ENCODE results near the gene OBSL1.

OBSL1 gene

GRCh38 chr2:219571311-219572236 lies at the start of gene OBSL1:
Gene OBSL1, minus strand, starts transcription at chr2:219571539. Its CDS starts 307 bp downstream, at chr2:219571232.
- peak; percentile 90 for DNase-seq (ENCODE audit: low spot score)

DNA sequence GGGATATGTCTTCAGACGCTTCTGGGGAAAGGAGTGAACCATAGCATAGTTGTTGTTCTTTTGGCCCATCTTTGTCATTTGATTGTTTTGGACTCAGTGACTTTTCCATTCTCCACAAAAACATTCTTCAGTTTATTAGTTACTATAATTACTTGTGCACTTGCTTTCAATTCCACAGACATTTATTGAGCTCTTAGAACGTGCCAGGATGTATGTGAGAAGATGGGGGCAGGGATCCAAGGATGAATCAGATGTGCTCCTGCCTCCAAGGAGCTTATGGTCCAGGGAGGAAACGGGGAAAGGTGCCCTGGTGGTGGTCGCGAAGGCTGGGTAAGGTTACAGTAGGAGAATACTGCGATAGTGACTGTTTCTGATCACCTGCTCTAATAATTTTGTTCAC lies 49.2 kb upstream of the OBSL1 start:
- no peak for DNase-seq (ENCODE audit: low spot score)

GRCh38 chr2:219619235-219619634 lies 47.9 kb upstream of the OBSL1 start:
- DNase-seq (ENCODE audit: low spot score): peak; percentile 72

DNA sequence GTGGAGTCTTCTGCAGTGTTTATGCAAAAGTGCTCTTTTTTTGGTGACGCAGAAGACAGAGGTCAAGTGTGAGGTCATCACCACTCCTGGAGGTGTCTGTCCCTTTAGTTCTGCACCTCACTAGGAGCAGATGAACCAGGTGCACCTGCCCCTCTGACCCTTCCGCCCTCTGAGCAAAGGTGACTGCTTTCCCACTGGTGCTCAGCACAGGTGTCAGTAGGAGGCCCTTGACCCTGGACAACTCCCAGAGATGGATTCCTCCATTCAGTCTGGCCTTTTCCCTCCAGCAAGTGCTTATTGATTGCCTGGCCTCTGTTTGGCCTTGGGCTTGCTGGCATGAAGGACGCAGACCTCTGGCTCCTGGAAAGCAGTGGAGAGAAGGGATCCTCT lies 47.4 kb upstream of the OBSL1 start:
- no peak for DNase-seq (ENCODE audit: low spot score)

GRCh38 chr2:219616550-219616949 lies 45.2 kb upstream of the OBSL1 start:
- no peak for DNase-seq (ENCODE audit: low spot score)

- no peak for DNase-seq (ENCODE audit: low spot score)
Measured at GRCh38 chr2:219615894-219616293, 44.6 kb upstream of the OBSL1 start.

GRCh38 chr2:219615036-219615435 lies 43.7 kb upstream of the OBSL1 start:
- no peak for DNase-seq (ENCODE audit: low spot score)

- DNase-seq (ENCODE audit: low spot score): no peak
Measured at GRCh38 chr2:219614076-219614860, 42.9 kb upstream of the OBSL1 start.

GRCh38 chr2:219613461-219614070 lies 42.2 kb upstream of the OBSL1 start:
- DNase-seq (ENCODE audit: low spot score): no peak

- peak; percentile 23 for DNase-seq (ENCODE audit: low spot score)
Measured at GRCh38 chr2:219612577-219613286, 41.4 kb upstream of the OBSL1 start.

DNA sequence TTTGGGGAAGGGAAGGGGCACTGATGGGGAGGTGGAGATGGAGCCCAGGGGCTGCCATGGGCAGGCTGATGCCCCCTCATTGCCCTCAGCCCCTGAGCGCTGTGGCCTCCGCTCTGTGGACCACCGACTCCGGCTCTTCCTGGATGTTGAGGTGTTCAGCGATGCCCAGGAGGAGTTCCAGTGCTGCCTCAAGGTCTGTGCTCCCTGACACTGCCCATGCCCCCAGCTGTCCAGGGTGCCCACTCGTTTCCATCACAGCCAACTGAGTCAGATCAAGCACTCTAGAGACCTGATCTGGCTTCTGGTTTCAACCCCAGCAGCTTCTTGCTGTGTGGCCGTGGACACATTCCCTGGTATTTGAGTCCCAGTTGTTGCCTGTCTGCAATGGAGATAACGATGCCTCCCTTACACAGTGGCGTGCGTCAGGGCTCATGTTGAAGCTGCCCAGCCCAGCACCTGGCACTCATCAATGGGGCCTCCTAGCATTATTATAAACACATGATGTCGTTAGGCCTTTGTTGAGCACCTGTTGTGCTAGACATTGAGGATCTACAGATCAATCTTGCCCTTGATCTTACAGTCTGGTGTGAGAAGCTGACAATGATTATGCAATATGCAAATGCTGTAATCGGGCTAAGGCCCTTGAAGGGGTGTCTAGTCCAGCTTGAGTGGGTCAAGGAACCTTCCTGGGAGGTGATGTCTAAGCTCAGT lies 40.7 kb upstream of the OBSL1 start:
- DNase-seq (ENCODE audit: low spot score): no peak

DNA sequence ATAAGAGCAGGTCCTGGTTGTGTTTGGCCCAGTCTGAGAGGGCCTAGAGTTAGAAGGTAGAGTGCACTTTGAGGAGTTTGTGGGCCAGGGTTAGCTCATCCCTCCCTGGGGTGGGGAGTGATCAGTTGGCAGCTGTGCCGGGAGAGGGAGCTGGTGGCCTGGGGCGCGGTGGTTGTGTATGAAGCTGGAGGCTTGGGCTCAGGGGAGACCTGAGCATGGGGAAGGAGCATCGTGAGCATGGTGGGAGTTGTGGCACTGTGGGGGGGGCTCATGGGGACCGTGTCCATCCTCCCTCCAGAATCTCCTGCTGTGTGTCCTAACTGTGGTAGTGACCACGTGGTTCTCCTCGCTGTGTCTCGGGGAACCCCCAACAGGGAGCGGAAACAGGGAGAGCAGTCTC lies 40.0 kb upstream of the OBSL1 start:
- no peak for DNase-seq (ENCODE audit: low spot score)

DNA sequence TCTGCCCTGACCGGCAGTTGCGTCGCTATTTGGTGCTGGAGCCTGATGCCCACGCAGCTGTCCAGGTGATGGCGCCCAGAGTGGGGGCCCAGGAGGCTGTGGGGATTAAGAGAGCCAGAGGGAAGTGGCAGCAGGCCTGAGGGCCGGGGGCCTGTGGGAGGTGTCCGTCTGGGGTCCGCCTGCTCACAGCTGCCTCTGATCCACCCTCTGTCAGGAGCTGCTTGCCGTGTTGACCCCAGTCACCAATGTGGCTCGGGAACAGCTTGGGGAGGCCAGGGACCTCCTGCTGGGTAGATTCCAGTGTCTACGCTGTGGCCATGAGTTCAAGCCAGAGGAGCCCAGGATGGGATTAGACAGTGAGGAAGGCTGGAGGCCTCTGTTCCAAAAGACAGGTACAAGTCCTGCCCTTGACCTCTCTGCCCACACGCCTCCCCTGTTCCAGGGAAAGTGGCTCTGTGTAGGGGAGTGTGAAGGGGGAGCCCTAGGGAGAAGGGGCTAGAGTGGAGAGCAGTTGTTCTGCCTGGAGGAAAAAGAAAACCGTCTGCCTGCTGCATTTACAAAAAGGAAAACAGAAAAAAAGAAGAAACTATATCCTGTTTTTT lies 37.9 kb upstream of the OBSL1 start:
- no peak for DNase-seq (ENCODE audit: low spot score)

DNA sequence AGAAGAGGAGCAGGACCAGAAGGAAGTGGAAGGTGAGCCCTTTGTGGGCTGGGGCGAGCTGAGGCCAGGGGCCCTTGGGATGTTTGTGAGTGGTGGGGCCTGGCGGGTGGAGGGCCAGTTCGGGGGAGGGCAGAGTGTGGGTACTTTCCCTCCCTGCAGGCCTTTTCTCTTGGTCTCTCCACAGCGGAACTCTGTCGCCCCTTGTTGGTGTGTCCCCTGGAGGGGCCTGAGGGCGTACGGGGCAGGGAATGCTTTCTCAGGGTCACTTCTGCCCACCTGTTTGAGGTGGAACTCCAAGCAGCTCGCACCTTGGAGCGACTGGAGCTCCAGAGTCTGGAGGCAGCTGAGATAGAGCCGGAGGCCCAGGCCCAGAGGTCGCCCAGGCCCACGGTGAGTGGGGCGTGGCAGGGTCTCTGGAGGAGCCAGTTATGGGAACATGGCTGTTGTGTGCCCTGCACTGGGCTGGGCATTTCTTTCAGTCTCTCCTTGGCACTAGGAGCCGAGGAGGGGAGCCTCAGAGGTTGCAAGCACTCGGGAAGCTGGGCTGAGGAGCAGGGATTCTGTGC lies 37.1 kb upstream of the OBSL1 start:
- DNase-seq (ENCODE audit: low spot score): no peak

GRCh38 chr2:219607931-219608330 lies 36.6 kb upstream of the OBSL1 start:
- DNase-seq (ENCODE audit: low spot score): no peak

GRCh38 chr2:219605607-219605954 lies 34.2 kb upstream of the OBSL1 start:
- DNase-seq (ENCODE audit: low spot score): no peak

DNA sequence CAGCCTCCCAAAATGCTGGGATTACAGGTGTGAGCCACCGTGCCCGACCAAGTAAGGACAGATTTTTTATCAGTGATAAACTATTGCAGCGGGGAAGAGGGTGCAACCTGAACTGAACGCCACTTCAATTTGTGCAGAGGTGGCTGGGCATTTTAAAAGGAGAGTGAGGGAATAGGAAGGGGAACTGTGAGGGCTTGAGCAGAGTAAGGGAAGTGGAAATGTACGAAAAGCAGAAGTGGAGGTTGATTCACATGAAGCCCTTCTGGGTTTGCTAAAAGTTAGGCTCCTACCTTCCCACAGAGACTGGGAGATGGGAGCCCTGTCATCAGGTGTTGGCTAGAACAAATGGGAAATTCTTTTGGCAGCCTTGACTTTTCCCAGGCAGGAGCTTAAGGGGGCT lies 32.4 kb upstream of the OBSL1 start:
- no peak for DNase-seq (ENCODE audit: low spot score)

DNA sequence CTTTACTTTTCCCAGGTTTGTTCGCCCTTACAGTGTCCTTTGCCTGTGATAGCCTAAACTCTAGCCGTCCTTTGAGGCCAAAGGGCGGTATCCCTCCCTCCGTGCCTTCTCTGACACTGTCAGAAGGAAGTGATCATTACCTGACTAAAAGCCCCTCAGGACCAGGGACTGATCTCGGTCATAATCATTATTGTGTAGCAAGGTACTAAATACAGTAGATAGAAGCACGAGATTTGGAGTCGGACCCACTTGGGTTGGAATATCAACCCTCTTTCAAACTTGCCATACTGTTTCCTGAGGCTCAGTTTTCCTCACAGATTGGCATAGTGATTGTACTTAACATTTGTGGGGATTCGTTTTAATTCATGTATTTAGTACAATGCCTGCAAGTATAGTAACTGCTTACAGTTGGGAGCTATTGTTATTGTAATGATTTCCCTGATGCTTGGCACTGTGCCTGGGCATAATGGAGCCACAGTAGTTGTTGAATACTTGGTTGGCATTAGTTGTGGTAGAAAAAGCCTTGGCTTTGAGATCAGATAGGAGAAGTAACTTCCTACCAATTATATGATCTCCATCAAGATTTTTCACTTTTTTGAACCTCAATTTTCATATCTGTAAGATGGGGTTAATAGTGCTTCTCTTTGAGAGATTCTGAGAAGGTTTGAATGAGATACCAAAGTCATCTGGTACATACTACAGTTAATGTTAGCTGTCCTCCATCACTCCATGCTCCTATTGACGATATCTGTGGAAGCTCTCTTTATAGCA lies 27.2 kb upstream of the OBSL1 start:
- DNase-seq (ENCODE audit: low spot score): no peak

DNA sequence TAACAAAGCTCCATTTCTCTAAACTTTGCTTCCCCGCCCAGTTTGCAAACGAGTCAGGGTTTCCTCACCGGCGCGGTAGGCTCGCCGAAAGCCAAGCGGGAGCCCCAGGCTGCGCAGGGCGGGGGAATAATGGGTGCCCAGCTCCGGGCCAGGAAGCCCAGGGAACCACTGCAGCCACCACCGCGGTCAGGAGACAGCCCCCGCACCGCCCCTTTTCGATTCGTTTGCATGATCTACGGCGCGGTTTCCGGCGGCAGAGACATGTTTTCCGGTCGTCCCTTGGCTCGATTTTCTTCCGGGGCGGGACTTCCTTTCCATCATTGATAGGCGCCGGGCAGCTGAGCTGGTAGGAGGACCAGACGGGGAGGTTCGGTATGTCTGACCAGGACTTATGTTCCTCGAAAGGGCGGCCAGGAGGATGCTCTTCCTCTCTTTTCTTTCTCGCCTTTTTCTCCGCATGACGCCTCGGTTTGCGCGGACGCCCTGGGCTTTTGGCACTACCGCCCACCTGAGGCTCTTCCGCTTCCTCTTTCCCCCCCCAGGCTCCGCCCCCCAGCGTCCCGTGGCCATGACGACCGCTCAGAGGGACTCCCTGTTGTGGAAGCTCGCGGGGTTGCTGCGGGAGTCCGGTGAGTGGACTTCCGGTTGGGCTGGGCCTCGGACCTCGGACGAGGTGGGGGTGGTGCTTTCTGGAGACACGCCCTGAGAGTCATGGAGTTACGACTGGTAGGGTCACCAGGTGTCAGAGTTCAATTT lies 26.4 kb upstream of the OBSL1 start, which contains the start of gene STK11IP:
Gene STK11IP, plus strand, starts transcription at position 306 of the 756 bp plus-strand sequence. Its CDS starts 263 bp downstream, at position 569.
- DNase-seq (ENCODE audit: low spot score): peak; percentile 98

Measured in iPS-NIHi11 (cell line).